SK-N-SH (cell line): ENCODE measurements around the gene RAPGEF2. TPM values are rescaled to one million over a fixed set of nuclear protein-coding genes. Genes with fewer than 3 reads are reported as not detected.
"Not testable (repeated sequence)": the region's sequence is repeated elsewhere in the genome, so short reads cannot be mapped to it uniquely, and the experiment has no call there.

Experiments used
- CTCF ChIA-PET: fragments of 300-600, 350-600 bp; formaldehyde crosslinking; extraction: SDS; loops from one replicate; lab custom pipeline; 2021; lab: Yijun Ruan, JAX
- POLR2A ChIA-PET: fragments of 350-600 bp; sonication (Branson Sonifier 250); formaldehyde crosslinking; extraction: SDS; loops from one replicate; lab custom pipeline; 2020; ENCODE audit warnings: antibody characterized with exemption, inconsistent platforms; lab: Yijun Ruan, JAX
- DNase-seq: peaks from one replicate; pipeline ENCODE4 v3.0.0; 2012
- H2AFZ ChIP-seq: fragments of 200-600 bp; sonication (generic); 2 replicates; pipeline ENCODE4 v1.8.1; 2016; ENCODE audit warnings: antibody characterized with exemption, mild to moderate bottlenecking, low read depth
- H3F3A ChIP-seq: fragments of 200-600 bp; sonication (generic); replicated peaks from 2 replicates; pipeline ENCODE3; 2016; ENCODE audit warnings: antibody characterized with exemption, mild to moderate bottlenecking; ENCODE audit not compliant: insufficient read depth
- H3K27ac ChIP-seq, 2 experiments: fragments of 200-500 bp in 1 of 2; fragments of 200-600 bp in 1 of 2; sonication (Bioruptor generic) in 1 of 2; sonication (generic), shearing (Covaris generic) in 1 of 2; 2 replicates each; pipeline versions ENCODE4 v1.5.1 to v1.6.1; 2014 to 2016; ENCODE audit warnings: low read depth in 2 of 2, inconsistent platforms in 1 of 2, low read length in 1 of 2, mild to moderate bottlenecking in 1 of 2, mixed read lengths in 1 of 2
- H3K27me3 ChIP-seq: fragments of 200-600 bp; sonication (generic), shearing (Covaris generic); 2 replicates; pipeline ENCODE4 v1.6.1; 2016; ENCODE audit warnings: mixed run types; ENCODE audit not compliant: insufficient read depth
- H3K36me3 ChIP-seq, 2 experiments: fragments of 200-500 bp in 1 of 2; fragments of 200-600 bp in 1 of 2; sonication (Bioruptor generic) in 1 of 2; sonication (generic) in 1 of 2; replicated peaks in 1 of 2; 2 replicates each; pipeline versions ENCODE3 to v1.5.1; 2014 to 2016; ENCODE audit warnings: low read length in 1 of 2, mild to moderate bottlenecking in 1 of 2; ENCODE audit not compliant: insufficient read depth in 2 of 2, control insufficient read depth in 1 of 2
- H3K4me1 ChIP-seq, 2 experiments: fragments of 200-500 bp in 1 of 2; fragments of 200-600 bp in 1 of 2; sonication (Bioruptor generic) in 1 of 2; sonication (generic), shearing (Covaris generic) in 1 of 2; 2 replicates each; pipeline versions ENCODE4 v1.5.1 to v1.6.1; 2014 to 2016; ENCODE audit warnings: low read depth in 1 of 2, low read length in 1 of 2, mixed run types in 1 of 2; ENCODE audit not compliant: insufficient read depth in 2 of 2, control insufficient read depth in 1 of 2
- H3K4me2 ChIP-seq: fragments of 200-600 bp; sonication (generic), shearing (Covaris generic); 2 replicates; pipeline ENCODE4 v1.6.1; 2017; ENCODE audit warnings: mixed run types
- H3K4me3 ChIP-seq, 2 experiments: fragments of 200-500 bp in 1 of 2; fragments of 200-600 bp in 1 of 2; sonication (Bioruptor generic) in 1 of 2; sonication (generic), shearing (Covaris generic) in 1 of 2; 2 replicates each; pipeline versions ENCODE4 v1.5.1 to v1.8.1; 2014 to 2016; ENCODE audit warnings: low read depth in 2 of 2, inconsistent platforms in 1 of 2, low read length in 1 of 2, mild to moderate bottlenecking in 1 of 2, mixed read lengths in 1 of 2, moderate library complexity in 1 of 2
- H3K79me2 ChIP-seq: fragments of 200-600 bp; sonication (generic); 2 replicates; pipeline ENCODE4 v1.8.1; 2017; ENCODE audit warnings: mild to moderate bottlenecking; ENCODE audit not compliant: insufficient read depth
- H3K9ac ChIP-seq: fragments of 200-600 bp; sonication (generic); 2 replicates; pipeline ENCODE4 v1.6.1; 2017; ENCODE audit warnings: mixed run types
- H3K9me2 ChIP-seq: fragments of 200-600 bp; sonication (generic); 2 replicates; pipeline ENCODE4 v1.6.1; 2017; ENCODE audit warnings: mixed run types
- H3K9me3 ChIP-seq: fragments of 200-600 bp; sonication (generic); 2 replicates; pipeline ENCODE4 v1.6.1; 2017; ENCODE audit warnings: mixed run types, mild to moderate bottlenecking, moderate library complexity
- H4K20me1 ChIP-seq: fragments of 200-600 bp; sonication (generic); 2 replicates; pipeline ENCODE4 v1.6.1; 2017; ENCODE audit warnings: mild to moderate bottlenecking, mixed run types; ENCODE audit not compliant: insufficient read depth
- EP300 ChIP-seq, 2 experiments: IDR thresholded peaks; 2 replicates each; pipeline versions ENCODE4 v1.4.0 to v1.6.1; 2012; ENCODE audit warnings: borderline replicate concordance in 1 of 2, low read depth in 1 of 2, low read length in 1 of 2
- EZH2phosphoT487 ChIP-seq: fragments of 200-600 bp; sonication (generic); IDR thresholded peaks from 2 replicates; pipeline ENCODE4 v1.6.1; 2017; ENCODE audit warnings: low read depth, mixed run types, mild to moderate bottlenecking, antibody characterized with exemption, moderate library complexity, borderline replicate concordance
- FOSL2 ChIP-seq: IDR thresholded peaks from 2 replicates; pipeline ENCODE4 v1.4.0; 2012; ENCODE audit warnings: low read depth, mild to moderate bottlenecking, moderate library complexity, borderline replicate concordance
- FOXM1 ChIP-seq: IDR thresholded peaks from 2 replicates; pipeline ENCODE4 v1.4.0; 2012; ENCODE audit warnings: low read depth, mild to moderate bottlenecking
- IRF3 ChIP-seq: fragments of 150-350 bp; IDR thresholded peaks from 2 replicates; pipeline ENCODE4 v1.6.1; 2016; ENCODE audit warnings: mild to moderate bottlenecking, low read depth, low read length
- JUND ChIP-seq: IDR thresholded peaks from 2 replicates; pipeline ENCODE4 v1.4.0; 2012
- MEF2A ChIP-seq: IDR thresholded peaks from 2 replicates; pipeline ENCODE4 v1.4.0; 2012; ENCODE audit warnings: low read depth, borderline replicate concordance
- MXI1 ChIP-seq: IDR thresholded peaks from 2 replicates; pipeline ENCODE4 v1.6.1; 2012; ENCODE audit warnings: mild to moderate bottlenecking, low read depth, low read length, improper control_type of control experiment
- NFIC ChIP-seq: IDR thresholded peaks from 2 replicates; pipeline ENCODE4 v1.4.0; 2012; ENCODE audit warnings: borderline replicate concordance
- NRF1 ChIP-seq: IDR thresholded peaks from 2 replicates; pipeline ENCODE4 v1.6.1; 2012; ENCODE audit warnings: low read depth, mild to moderate bottlenecking, low read length
- PBX3 ChIP-seq: IDR thresholded peaks from 2 replicates; pipeline ENCODE4; 2012
- POLR2AphosphoS5 ChIP-seq: IDR thresholded peaks from 2 replicates; pipeline ENCODE4 v1.6.1; 2012; ENCODE audit warnings: low read depth, low read length
- RAD21 ChIP-seq: IDR thresholded peaks from 2 replicates; pipeline ENCODE4 v1.6.1; 2012; ENCODE audit warnings: mild to moderate bottlenecking, low read length
- REST ChIP-seq: IDR thresholded peaks from 2 replicates; pipeline ENCODE4 v1.6.1; 2012; ENCODE audit warnings: mild to moderate bottlenecking, low read depth, low read length, moderate library complexity
- RFX5 ChIP-seq: IDR thresholded peaks from 2 replicates; pipeline ENCODE4 v1.6.1; 2012; ENCODE audit warnings: mild to moderate bottlenecking, improper control_type of control experiment, low read length
- RXRA ChIP-seq: IDR thresholded peaks from 2 replicates; pipeline ENCODE4 v1.4.0; 2012; ENCODE audit warnings: low read depth, mild to moderate bottlenecking, borderline replicate concordance
- SIN3A ChIP-seq: IDR thresholded peaks from 2 replicates; pipeline ENCODE4 v1.6.1; 2012; ENCODE audit warnings: low read depth, mild to moderate bottlenecking, low read length, moderate library complexity, borderline replicate concordance
- SMC3 ChIP-seq: IDR thresholded peaks from 2 replicates; pipeline ENCODE4 v1.6.1; 2012; ENCODE audit warnings: low read depth, low read length, improper control_type of control experiment
- YY1 ChIP-seq: IDR thresholded peaks from 2 replicates; pipeline ENCODE4 v1.4.0; 2012; ENCODE audit warnings: low read depth, mild to moderate bottlenecking
- WGBS: methylation state at CpG from one replicate; pipeline ENCODE4 v1.1.6; 2017; ENCODE audit warnings: low lambda C conversion rate; 5-methylcytosine and 5-hydroxymethylcytosine counted together
- polyA plus RNA-seq, 3 experiments: library from polyadenylated mRNA; depleted of rRNA; stranded (reverse); fragments of >200 nt; gene quantifications; 2 replicates each; pipeline ENCODE4 v1.2.3, GENCODE V29; 2012
- TF ChIP-seq, protein P1 (sequence below): IDR thresholded peaks from 2 replicates; pipeline ENCODE4 v1.4.0; 2012; ENCODE audit warnings: low read depth, borderline replicate concordance

Gene RAPGEF2
- polyA plus RNA-seq, 1 of the 3 experiments (the other 2 are of a cell fraction) = 19.2 TPM

GRCh38 chr4:159094156-159094555 is 8.7 kb upstream of the RAPGEF2 start:
- H3K4me2 ChIP-seq, H2AFZ ChIP-seq, POLR2A ChIA-PET, H3K4me3 ChIP-seq, H3K9ac ChIP-seq, H3K36me3 ChIP-seq, H3K9me2 ChIP-seq, H3K27me3 ChIP-seq, CTCF ChIA-PET, H3K27ac ChIP-seq, H4K20me1 ChIP-seq, H3F3A ChIP-seq, DNase-seq, H3K79me2 ChIP-seq, H3K9me3 ChIP-seq, H3K4me1 ChIP-seq: not testable (repeated sequence)
- 94% methylated on average over 4 of the region's 11 CpGs for WGBS

GRCh38 chr4:159096434-159096833 is 6.4 kb upstream of the RAPGEF2 start:
- H3K9me3 ChIP-seq = no peaks in the 10 kb centered on the region
- no peak overlapping the region for H3K27ac ChIP-seq
- H3K4me1 ChIP-seq = no peaks in the 10 kb centered on the region
- no peak overlapping the region for H3K4me2 ChIP-seq
- ChIA-PET POLR2A (no interaction called here), CTCF (interaction anchor here (0.7 to 1.1 kb wide), 2 partner anchors 13 to 62 kb away, joined by 3 to 4 read pairs; no protein-coding TSS in a partner anchor)
- H3K9ac ChIP-seq = no peak overlapping the region
- no peak overlapping the region for H2AFZ ChIP-seq
- no peak for TF ChIP-seq FOSL2
- TF ChIP-seq POLR2AphosphoS5 = no peak
- TF ChIP-seq SIN3A = no peak
- no peak for TF ChIP-seq NRF1
- no peak for TF ChIP-seq REST
- no peak for TF ChIP-seq EZH2phosphoT487
- TF ChIP-seq MXI1 = no peak
- no peak for TF ChIP-seq JUND
- TF ChIP-seq IRF3 = no peak
- no peak for TF ChIP-seq MEF2A
- TF ChIP-seq FOXM1 = no peak
- no peak for TF ChIP-seq NFIC
- no peak for TF ChIP-seq SMC3
- TF ChIP-seq RFX5 = no peak
- TF ChIP-seq, protein P1, sequence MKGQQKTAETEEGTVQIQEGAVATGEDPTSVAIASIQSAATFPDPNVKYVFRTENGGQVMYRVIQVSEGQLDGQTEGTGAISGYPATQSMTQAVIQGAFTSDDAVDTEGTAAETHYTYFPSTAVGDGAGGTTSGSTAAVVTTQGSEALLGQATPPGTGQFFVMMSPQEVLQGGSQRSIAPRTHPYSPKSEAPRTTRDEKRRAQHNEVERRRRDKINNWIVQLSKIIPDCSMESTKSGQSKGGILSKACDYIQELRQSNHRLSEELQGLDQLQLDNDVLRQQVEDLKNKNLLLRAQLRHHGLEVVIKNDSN = no peak
- TF ChIP-seq EP300 (IDR thresholded peaks at IDR 0.05; ENCODE audit: borderline replicate concordance in 1 of 2, low read depth in 1 of 2, low read length in 1 of 2) = no peak
- no peak for TF ChIP-seq RXRA
- TF ChIP-seq RAD21 = no peak
- TF ChIP-seq YY1 = no peak
- TF ChIP-seq PBX3 = no peak
- H3K36me3 ChIP-seq = no peaks in the 10 kb centered on the region
- no peaks in the 10 kb centered on the region for H3F3A ChIP-seq
- no peak for DNase-seq
- no peaks in the 10 kb centered on the region for H3K27me3 ChIP-seq
- H3K4me3 ChIP-seq = no peak overlapping the region
- WGBS = 83% methylated on average over 3 of the region's 3 CpGs
- no peaks in the 10 kb centered on the region for H3K79me2 ChIP-seq
- H4K20me1 ChIP-seq = no peaks in the 10 kb centered on the region
- no peaks in the 10 kb centered on the region for H3K9me2 ChIP-seq
